H9 (cell line): ENCODE measurements around the gene KCTD6. TPM values are rescaled to one million over a fixed set of nuclear protein-coding genes. Genes with fewer than 3 reads are reported as not detected.
A peak's percentile ranks its signal among the peaks of the same experiment; 100 is the strongest.

Source experiments
- DNase-seq: peaks from one replicate; pipeline ENCODE4 v3.0.0-alpha.2; 2017
- H2AFZ ChIP-seq: one replicate; pipeline ENCODE4 v1.6.1; 2013; ENCODE audit warnings: mild to moderate bottlenecking, low read length, control low read depth, moderate library complexity
- H2AK5ac ChIP-seq: 2 replicates; pipeline ENCODE4 v1.6.1; 2013; ENCODE audit warnings: low read length, control low read depth, mixed read lengths; ENCODE audit not compliant: insufficient read length
- H2BK120ac ChIP-seq: one replicate; pipeline ENCODE4 v1.6.1; 2013; ENCODE audit warnings: low read depth, mild to moderate bottlenecking, low read length, control low read depth, inconsistent platforms; ENCODE audit not compliant: poor library complexity, severe bottlenecking
- H2BK12ac ChIP-seq: 2 replicates; pipeline ENCODE4 v1.6.1; 2013; ENCODE audit warnings: low read length, control low read depth, mixed read lengths, low read depth; ENCODE audit not compliant: insufficient read length
- H2BK15ac ChIP-seq: 2 replicates; pipeline ENCODE4 v1.6.1; 2013; ENCODE audit warnings: low read depth, low read length, control low read depth
- H2BK20ac ChIP-seq: one replicate; pipeline ENCODE4 v1.6.1; 2013; ENCODE audit warnings: low read depth, mild to moderate bottlenecking, low read length, control low read depth, inconsistent platforms; ENCODE audit not compliant: poor library complexity, severe bottlenecking
- H2BK5ac ChIP-seq: 2 replicates; pipeline ENCODE4 v1.6.1; 2013; ENCODE audit warnings: low read length, control low read depth, mixed read lengths; ENCODE audit not compliant: insufficient read length
- H3K14ac ChIP-seq: 2 replicates; pipeline ENCODE4 v1.6.1; 2013; ENCODE audit warnings: low read length, control low read depth; ENCODE audit not compliant: insufficient read depth
- H3K18ac ChIP-seq: 2 replicates; pipeline ENCODE4 v1.6.1; 2013; ENCODE audit warnings: low read depth, mild to moderate bottlenecking, mixed read lengths, low read length, control low read depth; ENCODE audit not compliant: insufficient read length
- H3K23ac ChIP-seq: 2 replicates; pipeline ENCODE4 v1.6.1; 2013; ENCODE audit warnings: low read length, control low read depth, mixed read lengths, low read depth; ENCODE audit not compliant: insufficient read length
- H3K23me2 ChIP-seq: 2 replicates; pipeline ENCODE4 v1.6.1; 2013; ENCODE audit warnings: low read depth, mild to moderate bottlenecking, mixed read lengths, low read length, control low read depth; ENCODE audit not compliant: insufficient read length, poor library complexity, severe bottlenecking
- H3K27ac ChIP-seq: 2 replicates; pipeline ENCODE4 v1.5.1; 2013; ENCODE audit warnings: low read length, control low read depth, mixed read lengths, low read depth; ENCODE audit not compliant: insufficient read length
- H3K27me3 ChIP-seq: 2 replicates; pipeline ENCODE4 v1.6.1; 2013; ENCODE audit warnings: low read length, control low read depth, inconsistent platforms; ENCODE audit not compliant: insufficient read depth
- H3K4ac ChIP-seq: 2 replicates; pipeline ENCODE4 v1.6.1; 2013; ENCODE audit warnings: low read depth, mild to moderate bottlenecking, control low read depth, inconsistent platforms, low read length, moderate library complexity
- H3K4me1 ChIP-seq: 2 replicates; pipeline ENCODE4 v1.6.1; 2013; ENCODE audit warnings: low read length, control low read depth, inconsistent platforms; ENCODE audit not compliant: insufficient read depth
- H3K4me2 ChIP-seq: 2 replicates; pipeline ENCODE4 v1.6.1; 2013; ENCODE audit warnings: low read length, control low read depth, mixed read lengths; ENCODE audit not compliant: insufficient read length, insufficient read depth
- H3K56ac ChIP-seq: 2 replicates; pipeline ENCODE4 v1.6.1; 2013; ENCODE audit warnings: low read depth, mild to moderate bottlenecking, mixed read lengths, low read length, control low read depth; ENCODE audit not compliant: insufficient read length
- H3K79me1 ChIP-seq: 2 replicates; pipeline ENCODE4 v1.6.1; 2013; ENCODE audit warnings: low read depth, mild to moderate bottlenecking, moderate library complexity, low read length, control low read depth, inconsistent platforms; ENCODE audit not compliant: insufficient read depth, poor library complexity, severe bottlenecking
- H3K79me2 ChIP-seq: 2 replicates; pipeline ENCODE4 v1.6.1; 2013; ENCODE audit warnings: low read length, control low read depth, inconsistent platforms; ENCODE audit not compliant: insufficient read depth
- H3K9ac ChIP-seq: 2 replicates; pipeline ENCODE4 v1.6.1; 2013; ENCODE audit warnings: low read length, control low read depth, mixed read lengths; ENCODE audit not compliant: insufficient read length; ENCODE audit errors: extremely low read depth
- H3K9me3 ChIP-seq: one replicate; pipeline ENCODE4 v1.6.1; 2013; ENCODE audit warnings: low read depth, low read length, inconsistent platforms; ENCODE audit not compliant: control insufficient read depth
- H3T11ph ChIP-seq: one replicate; pipeline ENCODE4 v1.6.1; 2013; ENCODE audit warnings: mild to moderate bottlenecking, low read length, control low read depth, inconsistent platforms
- H4K20me1 ChIP-seq: one replicate; pipeline ENCODE4 v1.6.1; 2013; ENCODE audit not compliant: control insufficient read depth, insufficient read length, insufficient read depth
- H4K5ac ChIP-seq: 2 replicates; pipeline ENCODE4 v1.6.1; 2013; ENCODE audit warnings: low read depth, mild to moderate bottlenecking, mixed read lengths, low read length, control low read depth; ENCODE audit not compliant: insufficient read length
- H4K8ac ChIP-seq: replicated peaks from 2 replicates; pipeline ENCODE4 v1.6.1; 2013; ENCODE audit warnings: low read length, control low read depth, mixed read lengths, low read depth; ENCODE audit not compliant: insufficient read length
- H4K91ac ChIP-seq: 2 replicates; pipeline ENCODE4 v1.6.1; 2013; ENCODE audit warnings: low read depth, mild to moderate bottlenecking, moderate library complexity, mixed read lengths, low read length, control low read depth; ENCODE audit not compliant: insufficient read length
- H3K27ac Mint-ChIP-seq, 3 experiments: 2 replicates in 2 of 3; 3 replicates in 1 of 3; pipeline ENCODE4 v1.8.0; 2020 to 2021; ENCODE audit warnings: mixed read lengths in 3 of 3, mild to moderate bottlenecking in 1 of 3, moderate library complexity in 1 of 3
- H3K27me3 Mint-ChIP-seq: 2 replicates; pipeline ENCODE4 v1.8.0; 2021; ENCODE audit warnings: low read depth, mild to moderate bottlenecking, moderate library complexity, mixed read lengths
- H3K36me3 Mint-ChIP-seq, 3 experiments: 2 replicates in 2 of 3; 3 replicates in 1 of 3; pipeline ENCODE4 v1.8.0; 2020 to 2021; ENCODE audit warnings: low read depth in 3 of 3, mixed read lengths in 3 of 3; ENCODE audit not compliant: insufficient read depth in 1 of 3
- H3K4me1 Mint-ChIP-seq, 2 experiments: 2 replicates each; pipeline ENCODE4 v1.8.0; 2020; ENCODE audit warnings: mixed read lengths in 2 of 2
- H3K4me3 Mint-ChIP-seq, 2 experiments: 2 replicates in 1 of 2; 3 replicates in 1 of 2; pipeline ENCODE4 v1.8.0; 2020 to 2021; ENCODE audit warnings: mild to moderate bottlenecking in 2 of 2, mixed read lengths in 2 of 2, moderate library complexity in 1 of 2
- H3K9me3 Mint-ChIP-seq, 2 experiments: 2 replicates in 1 of 2; 3 replicates in 1 of 2; pipeline ENCODE4 v1.8.0; 2020; ENCODE audit warnings: mild to moderate bottlenecking in 2 of 2, mixed read lengths in 2 of 2, moderate library complexity in 1 of 2
- WGBS: extraction: QIAGEN DNeasy Blood & Tissue Kit; methylation state at CpG from one replicate; pipeline ENCODE4 v1.1.7; 2013; ENCODE audit warnings: missing lambda C conversion rate, low lambda C conversion rate, mixed read lengths; ENCODE audit not compliant: insufficient read length; ENCODE audit errors: extremely low coverage; 5-methylcytosine and 5-hydroxymethylcytosine counted together
- total RNA-seq: library from RNA; stranded (reverse); gene quantifications from 2 replicates; pipeline ENCODE4 v1.2.1, GENCODE V29; 2021
- TF ChIP-seq, protein P1 (sequence below): fragments of 200-600 bp; sonication (generic); conservative IDR thresholded peaks from 3 replicates; pipeline ENCODE4 v1.8.0; 2021; ENCODE audit warnings: antibody characterized with exemption, mild to moderate bottlenecking

Gene KCTD6
- total RNA-seq, 1 experiment from 2014 or later, result 14.2 TPM

GRCh38 chr3:58522759-58523425 lies 31.0 kb downstream of the KCTD6 start:
- no peak overlapping the region for H2AFZ ChIP-seq
- no CpG with 5 or more reads among the region's 5 CpGs for WGBS
- Mint-ChIP-seq H3K36me3 (peaks cover 0 to 4% (median 0%) of the 10 kb centered on the region in 3 experiments; a peak in 2 of 7 replicates), H3K27ac (peak overlapping the region in 1 of 3 experiments; percentile 64; a peak in 4 of 7 replicates), H3K27me3 (peaks cover 2% of the 10 kb centered on the region), H3K4me1 (peaks cover 57 to 65% of the 10 kb centered on the region in 2 experiments), H3K4me3 (no peak overlapping the region), H3K9me3 (peaks cover 2 to 4% of the 10 kb centered on the region in 2 experiments; a peak in 2 of 5 replicates)
- no peak overlapping the region for H2BK20ac ChIP-seq
- no peak overlapping the region for H2BK5ac ChIP-seq
- TF ChIP-seq, protein P1, sequence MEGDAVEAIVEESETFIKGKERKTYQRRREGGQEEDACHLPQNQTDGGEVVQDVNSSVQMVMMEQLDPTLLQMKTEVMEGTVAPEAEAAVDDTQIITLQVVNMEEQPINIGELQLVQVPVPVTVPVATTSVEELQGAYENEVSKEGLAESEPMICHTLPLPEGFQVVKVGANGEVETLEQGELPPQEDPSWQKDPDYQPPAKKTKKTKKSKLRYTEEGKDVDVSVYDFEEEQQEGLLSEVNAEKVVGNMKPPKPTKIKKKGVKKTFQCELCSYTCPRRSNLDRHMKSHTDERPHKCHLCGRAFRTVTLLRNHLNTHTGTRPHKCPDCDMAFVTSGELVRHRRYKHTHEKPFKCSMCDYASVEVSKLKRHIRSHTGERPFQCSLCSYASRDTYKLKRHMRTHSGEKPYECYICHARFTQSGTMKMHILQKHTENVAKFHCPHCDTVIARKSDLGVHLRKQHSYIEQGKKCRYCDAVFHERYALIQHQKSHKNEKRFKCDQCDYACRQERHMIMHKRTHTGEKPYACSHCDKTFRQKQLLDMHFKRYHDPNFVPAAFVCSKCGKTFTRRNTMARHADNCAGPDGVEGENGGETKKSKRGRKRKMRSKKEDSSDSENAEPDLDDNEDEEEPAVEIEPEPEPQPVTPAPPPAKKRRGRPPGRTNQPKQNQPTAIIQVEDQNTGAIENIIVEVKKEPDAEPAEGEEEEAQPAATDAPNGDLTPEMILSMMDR, result no peak
- no peaks in the 10 kb centered on the region for H3K23me2 ChIP-seq
- no peak overlapping the region for H3T11ph ChIP-seq
- no peak overlapping the region for H2AK5ac ChIP-seq
- no peak overlapping the region for H4K8ac ChIP-seq
- no peaks in the 10 kb centered on the region for H3K27me3 ChIP-seq
- no peaks in the 10 kb centered on the region for H3K79me2 ChIP-seq
- no peaks in the 10 kb centered on the region for H4K20me1 ChIP-seq
- no peaks in the 10 kb centered on the region for H3K9me3 ChIP-seq
- H3K23ac ChIP-seq, result no peak overlapping the region
- no peak overlapping the region for H3K4me2 ChIP-seq
- H4K91ac ChIP-seq, result no peak overlapping the region
- no peak overlapping the region for H4K5ac ChIP-seq
- H3K4me1 ChIP-seq, result no peaks in the 10 kb centered on the region; the same call in 1 of the 2 replicates
- H2BK120ac ChIP-seq, result no peak overlapping the region
- H3K79me1 ChIP-seq, result no peaks in the 10 kb centered on the region
- H3K56ac ChIP-seq, result no peak overlapping the region
- H3K14ac ChIP-seq, result no peak overlapping the region
- DNase-seq, result no peak
- no peak overlapping the region for H2BK15ac ChIP-seq
- no peak overlapping the region for H3K27ac ChIP-seq
- no peak overlapping the region for H3K18ac ChIP-seq
- H3K4ac ChIP-seq, result no peak overlapping the region
- no peak overlapping the region for H2BK12ac ChIP-seq
- no peak overlapping the region for H3K9ac ChIP-seq
